Activated CD4-positive, CD25-positive, alpha-beta regulatory T cell (primary cell): ENCODE measurements around the gene POU2F2.
"Not testable (repeated sequence)": the region's sequence is repeated elsewhere in the genome, so short reads cannot be mapped to it uniquely, and the experiment has no call there.

Experiments
- DNase-seq, 4 experiments: peaks; one replicate each; lab custom pipeline; 2025; lab: John Stamatoyannopoulos, UW

The POU2F2 gene

DNA sequence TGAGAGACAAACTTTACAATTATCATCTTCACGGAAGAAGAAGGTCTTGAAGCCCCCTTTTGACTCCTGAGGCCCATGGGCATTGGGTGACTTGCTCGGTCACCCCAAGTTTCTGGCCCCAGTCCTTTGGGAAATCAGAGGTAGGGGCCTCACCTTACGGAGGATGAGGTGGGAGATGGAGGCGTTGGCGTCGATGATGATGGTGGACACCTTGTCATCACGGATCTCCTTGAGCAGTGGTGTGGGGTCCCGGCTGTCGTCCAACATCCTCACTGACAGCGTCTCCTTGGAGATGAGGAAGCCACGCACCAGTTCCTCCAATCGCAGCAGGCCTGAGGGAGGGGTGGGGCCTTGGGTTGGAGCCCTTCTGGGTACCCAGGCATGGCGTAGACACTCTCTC lies 73.0 kb downstream of the POU2F2 start:
- DNase-seq: no peak

DNA sequence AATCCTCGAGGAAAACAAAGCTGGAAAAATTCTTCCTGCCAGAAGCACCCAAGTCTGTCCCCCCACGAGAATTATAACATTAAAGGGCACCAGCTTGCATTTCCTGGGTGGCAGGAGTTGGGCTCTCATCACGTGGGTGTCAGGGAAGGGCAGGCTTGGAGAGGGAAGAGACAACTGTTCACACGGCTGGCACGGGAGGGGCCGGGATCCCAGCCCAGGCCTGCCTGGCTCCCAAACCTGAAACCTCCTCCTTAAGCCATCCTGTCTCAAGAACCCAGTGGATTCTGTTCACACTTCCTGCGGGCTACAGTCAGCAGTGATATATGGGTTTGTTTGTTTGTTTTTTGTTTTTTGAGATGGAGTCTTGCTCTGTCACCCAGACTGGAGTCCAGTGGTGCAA lies 74.4 kb downstream of the POU2F2 start:
- no peak for DNase-seq

DNA sequence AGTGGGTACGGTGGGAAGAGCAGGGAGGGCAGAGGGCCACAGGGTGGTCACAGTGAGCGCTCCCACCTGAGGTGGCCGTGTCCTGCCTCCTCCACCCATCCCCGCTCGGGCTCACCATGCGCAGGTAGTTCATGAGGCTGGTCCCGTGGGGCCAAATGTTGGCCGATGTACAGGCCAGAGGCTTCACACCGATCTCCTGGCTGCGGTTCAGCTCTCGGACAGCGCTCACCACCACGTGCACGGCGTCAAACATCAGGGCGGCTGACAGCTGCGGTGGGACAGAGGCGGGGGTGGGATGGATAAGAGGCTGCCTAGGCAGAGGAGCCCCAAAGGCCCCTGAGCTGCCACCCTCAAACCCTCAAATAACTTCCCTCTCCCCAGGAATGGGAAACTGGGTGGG lies 78.0 kb downstream of the POU2F2 start:
- DNase-seq: no peak

DNA sequence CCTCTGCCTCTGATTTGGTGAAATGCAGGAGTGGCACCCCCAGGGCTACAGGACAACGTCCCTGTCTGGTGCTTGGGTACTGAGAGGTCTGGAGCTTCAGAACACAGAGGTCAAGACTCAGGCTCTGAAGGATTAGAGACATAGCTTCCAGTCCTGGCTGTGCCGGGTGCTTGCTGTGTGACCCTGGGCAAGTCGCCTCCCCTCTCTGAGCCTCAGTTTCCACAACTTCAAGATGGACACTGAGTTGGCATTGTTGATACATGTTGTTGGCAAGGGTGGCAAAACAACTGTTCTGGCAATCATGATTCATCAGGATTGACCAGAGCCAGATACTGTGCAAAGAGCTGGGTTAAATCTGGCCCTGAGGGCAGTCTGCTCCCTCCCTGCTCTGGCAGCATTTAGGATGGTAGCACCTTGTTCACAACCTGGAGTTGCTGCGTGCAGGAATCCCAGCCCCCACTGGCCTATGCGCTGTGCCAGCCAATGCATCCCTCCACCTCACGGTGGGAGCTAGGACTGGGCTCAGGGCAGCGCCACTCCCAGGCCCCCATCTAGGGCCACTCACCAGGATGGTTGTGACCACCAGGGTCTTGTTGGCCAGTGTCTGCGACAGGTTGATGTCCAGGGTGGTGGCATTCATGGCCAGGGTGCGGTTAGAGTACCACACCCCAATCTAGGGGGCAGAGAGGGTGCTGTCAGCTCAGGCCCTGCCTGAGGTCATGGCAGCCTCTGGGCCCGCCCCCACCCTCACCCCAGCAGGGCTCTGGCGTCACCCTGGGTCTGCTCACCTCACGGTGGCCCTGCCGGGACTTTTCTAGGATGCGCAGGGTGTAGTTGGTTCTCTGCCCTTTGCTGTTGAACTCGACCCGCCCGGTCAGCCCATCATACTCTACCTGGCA lies 79.0 kb downstream of the POU2F2 start:
- no peak for DNase-seq

DNA sequence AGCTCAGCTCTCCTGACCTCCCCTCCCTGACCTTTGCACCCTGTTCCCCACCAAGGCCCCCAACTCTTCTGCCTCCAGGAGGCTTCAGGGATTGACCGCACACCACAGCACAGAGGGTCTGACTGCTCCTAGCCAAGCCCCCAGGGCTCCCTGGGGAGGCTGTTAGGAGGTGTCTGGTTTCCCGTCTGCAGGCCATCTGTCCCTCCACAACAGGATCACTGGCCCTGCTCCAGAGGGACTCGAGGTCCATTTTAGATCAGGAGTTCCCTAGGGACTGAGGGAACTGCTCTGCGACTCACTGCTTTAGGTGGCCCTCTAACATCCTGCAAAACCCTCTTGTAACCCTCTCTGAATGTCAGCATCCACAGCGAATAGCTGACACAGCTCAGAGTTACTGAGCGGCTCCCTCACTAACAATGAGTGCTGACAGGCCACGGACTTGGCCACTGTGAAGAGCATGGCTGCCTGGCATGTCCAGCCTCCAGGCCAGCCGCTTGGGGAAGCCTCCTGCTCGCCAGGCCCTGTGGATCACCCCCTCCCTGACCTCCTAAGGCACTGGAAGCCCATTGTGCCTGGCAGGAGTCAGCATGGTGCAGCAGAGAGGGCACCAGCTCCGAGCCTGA lies 79.9 kb downstream of the POU2F2 start:
- no peak for DNase-seq

DNA sequence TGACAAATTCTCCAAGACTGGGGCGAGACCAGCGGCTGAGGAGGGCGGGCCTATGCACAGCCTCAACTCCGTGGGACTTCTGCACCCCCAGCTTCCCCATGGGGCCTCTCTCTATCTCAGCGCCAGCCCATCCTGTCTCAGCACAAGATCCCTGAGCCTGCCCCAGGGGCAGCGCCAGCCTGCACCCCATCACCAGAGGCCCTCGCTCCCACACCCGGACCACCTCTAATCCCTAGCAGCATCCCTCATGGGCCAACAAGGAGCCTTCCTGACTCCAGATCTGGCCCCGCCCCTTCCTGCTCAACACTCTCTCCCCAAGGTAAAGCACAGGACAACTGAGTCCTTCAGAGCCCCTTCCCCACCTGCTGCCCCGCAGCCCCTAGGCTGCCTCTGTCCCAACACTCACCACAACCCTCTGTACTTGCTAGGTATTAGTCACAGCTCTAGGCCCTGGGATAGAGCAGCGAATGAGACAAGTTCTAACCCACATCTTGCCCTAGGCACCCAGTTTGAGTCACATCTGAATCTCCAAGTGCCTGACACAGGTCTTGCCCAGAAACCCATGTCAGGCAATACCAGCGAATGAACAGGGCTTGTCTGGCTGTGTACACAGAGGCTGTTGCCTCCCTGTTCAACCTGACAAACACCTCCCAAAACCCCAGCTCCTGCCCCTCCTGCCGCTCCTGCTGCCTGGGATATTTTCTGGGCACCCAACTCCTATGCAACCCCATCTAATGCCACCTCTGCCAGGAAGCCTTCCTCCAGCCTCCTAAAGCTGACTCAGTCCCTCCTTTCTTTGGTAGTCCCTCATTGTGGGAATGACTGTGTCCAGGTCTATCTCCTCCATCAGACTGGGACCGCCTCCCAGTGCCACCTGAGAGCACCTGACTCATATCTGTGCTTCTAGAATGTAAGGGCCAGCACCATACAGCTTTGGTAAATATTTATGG lies 80.8 kb downstream of the POU2F2 start:
- DNase-seq: no peak

DNA sequence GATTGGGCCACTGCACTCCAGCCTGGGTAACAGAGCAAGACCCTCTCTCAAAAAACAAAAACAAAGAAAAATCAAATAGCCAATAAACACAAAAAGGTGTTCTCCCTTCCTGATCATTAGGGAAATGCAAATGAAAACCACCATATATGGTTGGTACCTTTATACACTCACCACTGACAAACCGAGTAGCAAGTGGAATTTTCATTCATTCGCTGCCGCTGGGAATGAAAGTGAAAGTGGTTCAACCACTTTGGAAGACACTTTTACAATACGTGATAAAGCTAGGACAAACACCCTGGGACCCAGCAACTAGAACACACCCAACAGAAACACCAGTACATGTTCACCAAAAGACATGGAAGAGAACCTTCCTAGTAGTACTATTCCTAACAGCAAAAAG lies 83.3 kb downstream of the POU2F2 start:
- DNase-seq: no peak

DNA sequence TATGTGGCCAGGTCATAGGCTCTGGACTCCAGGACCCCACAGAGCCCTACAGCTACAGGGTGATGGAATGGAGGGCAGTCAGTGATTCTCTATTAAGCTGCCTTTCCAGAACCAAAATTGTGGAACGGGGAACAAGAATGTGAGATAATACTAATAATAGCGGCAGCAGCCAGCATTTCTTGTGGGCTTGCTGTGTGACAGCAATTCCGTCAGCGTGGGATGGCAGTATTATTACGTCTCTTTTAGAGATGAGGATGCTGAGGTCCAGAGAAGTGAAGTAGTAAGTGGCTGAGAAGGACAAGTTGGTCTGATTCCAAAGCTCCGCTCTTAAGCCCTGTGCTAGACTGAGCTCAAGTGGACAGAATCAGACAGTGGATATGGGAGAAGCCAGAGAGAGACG lies 86.7 kb downstream of the POU2F2 start:
- DNase-seq: no peak

DNA sequence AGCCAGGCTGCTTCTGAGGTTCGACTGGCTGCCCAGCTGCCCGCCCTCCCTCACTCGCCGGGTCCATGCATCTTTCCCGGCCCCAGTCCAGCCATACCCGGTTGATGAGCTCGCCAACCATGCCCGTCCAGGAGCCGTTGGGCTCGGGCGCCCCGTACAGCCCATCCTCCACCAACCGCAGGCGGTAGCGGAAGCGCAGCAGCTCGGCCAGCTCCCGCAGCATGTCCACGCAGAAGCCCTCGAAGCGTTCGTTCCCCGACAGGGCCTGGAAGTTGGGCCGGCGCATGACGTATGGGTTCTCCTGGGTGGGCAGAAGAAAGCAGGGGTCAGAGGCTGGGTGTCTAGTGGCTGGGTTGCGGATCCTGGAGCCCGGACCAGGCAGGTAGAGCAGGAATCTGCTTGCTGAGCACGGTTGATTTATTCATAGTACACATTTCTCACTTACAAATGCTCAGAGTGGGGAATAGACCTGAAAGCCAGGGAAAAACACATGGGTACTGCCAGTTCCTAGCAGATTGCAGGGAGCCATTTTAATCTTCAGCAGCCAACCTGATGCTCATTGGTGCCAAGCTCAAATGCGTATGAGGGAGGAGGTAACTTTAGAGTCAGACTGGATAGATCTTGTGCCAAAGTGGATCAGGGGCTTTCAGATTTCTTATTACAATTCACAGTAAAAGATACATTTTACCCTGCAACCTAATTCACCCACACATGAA lies 89.6 kb downstream of the POU2F2 start:
- no peak for DNase-seq

DNA sequence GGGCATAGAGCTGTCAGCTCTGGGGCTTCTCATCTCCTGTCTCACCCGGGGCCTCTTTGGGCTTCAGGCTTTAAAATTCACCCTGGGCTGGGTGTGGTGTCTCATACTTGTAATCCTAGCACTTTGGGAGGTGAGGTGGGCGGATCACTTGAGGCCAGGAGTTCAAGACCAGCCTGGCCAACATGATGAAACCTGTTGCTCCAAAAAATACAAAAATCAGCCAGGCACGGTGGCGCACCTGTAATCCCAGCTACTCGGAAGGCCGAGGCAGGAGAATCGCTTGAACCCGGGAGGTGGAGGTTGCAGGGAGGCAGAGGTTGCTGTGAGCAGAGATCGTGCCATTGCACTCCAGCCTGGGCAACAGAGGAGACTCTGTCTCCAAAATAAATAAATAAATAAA lies 91.8 kb downstream of the POU2F2 start:
- not testable (repeated sequence) for DNase-seq

DNA sequence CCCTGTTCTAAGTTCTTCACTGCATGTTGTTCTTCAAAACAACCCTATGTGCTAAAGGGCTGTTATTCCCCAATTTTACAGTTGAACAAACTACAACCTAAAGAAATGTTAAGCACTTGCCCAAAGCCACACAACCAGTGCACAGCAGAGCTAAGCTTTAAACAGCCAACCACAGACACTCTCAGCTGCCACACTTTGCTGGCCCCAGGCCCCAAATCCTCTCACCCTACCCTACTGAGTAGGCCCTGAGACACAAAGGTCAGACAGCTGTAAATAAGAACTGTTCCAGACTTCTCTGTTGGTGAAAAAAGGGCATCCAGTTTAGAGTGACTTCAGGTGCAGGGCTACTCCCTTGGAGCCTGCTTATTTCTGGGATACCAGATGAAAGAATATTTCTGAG lies 92.2 kb downstream of the POU2F2 start:
- no peak for DNase-seq

DNA sequence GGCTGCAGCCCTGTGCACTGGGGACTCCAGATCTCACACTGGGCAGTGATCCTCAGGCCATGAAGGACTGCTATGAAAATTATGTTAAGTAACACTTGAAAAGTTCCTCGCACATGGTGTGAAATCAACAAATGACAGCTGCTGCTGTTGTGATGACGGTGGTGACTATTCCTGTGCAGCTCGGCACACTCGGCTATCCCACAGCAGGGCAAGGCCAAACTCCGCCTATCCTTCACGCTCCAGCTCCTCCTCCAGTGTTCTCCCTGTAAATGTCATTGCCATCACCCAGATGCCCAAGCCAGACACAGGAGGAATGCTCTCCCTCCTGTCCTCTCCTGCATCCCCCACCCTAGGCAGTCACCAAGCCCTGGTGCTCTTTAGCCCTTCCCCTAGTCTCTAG lies 93.6 kb downstream of the POU2F2 start:
- DNase-seq: no peak

DNA sequence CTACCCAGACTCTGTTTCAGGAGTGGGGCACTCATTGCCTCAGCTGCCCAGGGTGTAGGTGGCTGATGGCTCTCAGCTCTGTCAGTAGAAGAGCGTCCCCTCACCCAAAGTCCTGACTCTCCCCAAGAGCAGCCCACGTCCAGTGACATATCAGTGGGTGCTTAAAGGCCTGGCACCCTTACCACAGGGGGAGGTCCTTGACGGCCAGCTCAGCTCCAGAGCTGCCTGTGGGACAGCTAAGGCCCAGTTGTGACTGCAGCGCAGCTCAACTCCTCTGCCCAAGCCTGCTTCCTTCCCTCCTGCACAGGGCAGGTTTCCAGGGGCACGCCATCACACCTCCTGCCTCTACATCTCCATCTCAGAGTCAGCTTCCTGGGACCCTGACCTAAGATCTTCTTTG lies 94.6 kb downstream of the POU2F2 start:
- no peak for DNase-seq
